ENCODE results near the gene IGFN1.

GRCh38 chr1:201181726-201182125, 8.9 kb upstream of the IGFN1 start:
- TF ChIP-seq POLR2A (IDR thresholded peaks at IDR 0.05) (no peak), CTCF (IDR thresholded peaks at IDR 0.05 in 8 of 11, conservative IDR thresholded peaks at IDR 0.05 in 3 of 11) (no peak), POLR2AphosphoS5 (IDR thresholded peaks at IDR 0.05) (no peak)
